HepG2 (cell line): ENCODE results near the gene NSUN3.

Source experiments
- CREB3 ChIP-seq: sonication (generic); formaldehyde crosslinking; IDR thresholded peaks from 2 replicates; pipeline ENCODE4 v1.5.0; 2020; ENCODE audit warnings: missing genetic modification reagents
- CTCF ChIP-seq: sonication (generic); formaldehyde crosslinking; IDR thresholded peaks from 2 replicates; pipeline ENCODE4 v1.5.0; 2020; ENCODE audit warnings: mild to moderate bottlenecking, missing genetic modification reagents, moderate library complexity

GRCh38 chr3:94106268-94106667 is 43.4 kb downstream of the NSUN3 start:
- no peak for TF ChIP-seq CTCF (CRISPR knock-in tag)
- TF ChIP-seq CREB3 (CRISPR knock-in tag), result no peak
